ENCODE results near the gene CNTNAP5. TPM values are rescaled to one million over a fixed set of nuclear protein-coding genes. Genes with fewer than 3 reads are reported as not detected.

CNTNAP5 gene
- total RNA-seq, 1 experiment from 2014 or later: not detected

DNA sequence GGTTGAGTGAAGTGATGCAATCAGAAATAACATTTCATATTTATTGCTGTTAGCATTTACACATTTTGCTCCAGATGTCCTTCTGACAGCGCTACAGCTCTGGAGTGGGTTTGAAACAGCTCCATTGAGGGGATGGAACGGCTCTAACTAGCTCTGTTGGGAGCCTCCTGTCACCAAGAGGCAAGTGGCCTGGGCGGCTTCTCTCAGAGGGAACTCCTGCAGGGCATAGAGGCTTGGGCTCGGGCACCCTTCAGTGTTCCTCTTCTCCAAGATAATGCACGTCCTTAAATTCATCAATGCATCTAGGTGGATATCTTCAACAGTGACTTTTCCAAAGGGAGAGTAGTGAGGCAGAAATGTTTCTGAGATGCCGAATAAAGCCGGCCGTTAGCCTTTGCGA lies 122.5 kb downstream of the CNTNAP5 start:
- ChIA-PET CTCF (no interaction called here), POLR2A (ENCODE audit: low non-redundant PET) (no interaction called here)
- no peak for DNase-seq (ENCODE audit: low spot score)
- H3K27me3 ChIP-seq (replicated peaks; ENCODE audit: insufficient read depth, low read depth, low read length, poor library complexity): no peaks in the 10 kb centered on the region
- H3K4me3 ChIP-seq (ENCODE audit: low read depth, low read length, poor library complexity, severe bottlenecking): no peak overlapping the region
- no peak overlapping the region for H3K27ac ChIP-seq (ENCODE audit: low read depth, low read length, poor library complexity, severe bottlenecking)
- no peak for TF ChIP-seq EZH2 (IDR thresholded peaks at IDR 0.05; ENCODE audit: borderline replicate concordance, low read depth, low read length, poor library complexity, severe bottlenecking)
- TF ChIP-seq, protein P1, sequence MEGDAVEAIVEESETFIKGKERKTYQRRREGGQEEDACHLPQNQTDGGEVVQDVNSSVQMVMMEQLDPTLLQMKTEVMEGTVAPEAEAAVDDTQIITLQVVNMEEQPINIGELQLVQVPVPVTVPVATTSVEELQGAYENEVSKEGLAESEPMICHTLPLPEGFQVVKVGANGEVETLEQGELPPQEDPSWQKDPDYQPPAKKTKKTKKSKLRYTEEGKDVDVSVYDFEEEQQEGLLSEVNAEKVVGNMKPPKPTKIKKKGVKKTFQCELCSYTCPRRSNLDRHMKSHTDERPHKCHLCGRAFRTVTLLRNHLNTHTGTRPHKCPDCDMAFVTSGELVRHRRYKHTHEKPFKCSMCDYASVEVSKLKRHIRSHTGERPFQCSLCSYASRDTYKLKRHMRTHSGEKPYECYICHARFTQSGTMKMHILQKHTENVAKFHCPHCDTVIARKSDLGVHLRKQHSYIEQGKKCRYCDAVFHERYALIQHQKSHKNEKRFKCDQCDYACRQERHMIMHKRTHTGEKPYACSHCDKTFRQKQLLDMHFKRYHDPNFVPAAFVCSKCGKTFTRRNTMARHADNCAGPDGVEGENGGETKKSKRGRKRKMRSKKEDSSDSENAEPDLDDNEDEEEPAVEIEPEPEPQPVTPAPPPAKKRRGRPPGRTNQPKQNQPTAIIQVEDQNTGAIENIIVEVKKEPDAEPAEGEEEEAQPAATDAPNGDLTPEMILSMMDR (conservative IDR thresholded peaks at IDR 0.05; ENCODE audit: low read depth, low read length): no peak
- no peaks in the 10 kb centered on the region for H3K36me3 ChIP-seq (ENCODE audit: insufficient read depth, low read length, poor library complexity, severe bottlenecking)
- no peaks in the 10 kb centered on the region for H3K9me3 ChIP-seq (ENCODE audit: low read depth, low read length, poor library complexity, severe bottlenecking)
- intact Hi-C loops (cut with micrococcal nuclease; ENCODE audit: unreplicated experiment): no loop called here
- H3K4me1 ChIP-seq (ENCODE audit: insufficient read depth, low read length, poor library complexity, severe bottlenecking): no peaks in the 10 kb centered on the region
- BruUV-seq (replicated peaks): no TSS peak

DNA sequence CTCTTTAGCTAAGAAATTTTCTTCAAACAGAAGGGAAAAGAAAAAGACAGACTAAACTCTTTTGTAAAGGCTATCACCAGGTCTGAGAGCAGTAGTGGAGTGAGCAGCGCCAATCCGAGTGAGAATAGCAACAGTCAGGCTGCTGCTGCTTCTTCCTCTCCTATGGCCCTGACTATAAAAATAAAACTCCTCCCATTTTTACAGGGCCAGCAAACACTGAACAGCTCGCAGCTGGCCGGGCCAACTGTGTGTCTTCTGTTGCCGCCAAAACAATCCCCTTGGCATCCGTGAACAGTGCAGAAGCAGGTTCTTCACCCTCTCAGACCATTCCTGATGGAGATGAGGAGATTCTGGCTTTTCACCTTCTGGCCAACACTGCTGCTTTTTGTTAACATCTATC lies 124.5 kb downstream of the CNTNAP5 start:
- no peak for DNase-seq (ENCODE audit: low spot score)
- TF ChIP-seq EZH2 (IDR thresholded peaks at IDR 0.05; ENCODE audit: borderline replicate concordance, low read depth, low read length, poor library complexity, severe bottlenecking): no peak
- TF ChIP-seq, protein P1 (conservative IDR thresholded peaks at IDR 0.05; ENCODE audit: low read depth, low read length): no peak
- intact Hi-C loops (cut with micrococcal nuclease; ENCODE audit: unreplicated experiment): no loop called here
- no peaks in the 10 kb centered on the region for H3K27me3 ChIP-seq (replicated peaks; ENCODE audit: insufficient read depth, low read depth, low read length, poor library complexity)
- BruUV-seq (replicated peaks): no TSS peak
- no peaks in the 10 kb centered on the region for H3K4me1 ChIP-seq (ENCODE audit: insufficient read depth, low read length, poor library complexity, severe bottlenecking)
- no peaks in the 10 kb centered on the region for H3K36me3 ChIP-seq (ENCODE audit: insufficient read depth, low read length, poor library complexity, severe bottlenecking)
- H3K9me3 ChIP-seq (ENCODE audit: low read depth, low read length, poor library complexity, severe bottlenecking): no peaks in the 10 kb centered on the region
- POLR2A ChIA-PET (ENCODE audit: low non-redundant PET): no interaction called here
- no peak overlapping the region for H3K27ac ChIP-seq (ENCODE audit: low read depth, low read length, poor library complexity, severe bottlenecking)
- no peak overlapping the region for H3K4me3 ChIP-seq (ENCODE audit: low read depth, low read length, poor library complexity, severe bottlenecking)
- CTCF ChIA-PET: no interaction called here

DNA sequence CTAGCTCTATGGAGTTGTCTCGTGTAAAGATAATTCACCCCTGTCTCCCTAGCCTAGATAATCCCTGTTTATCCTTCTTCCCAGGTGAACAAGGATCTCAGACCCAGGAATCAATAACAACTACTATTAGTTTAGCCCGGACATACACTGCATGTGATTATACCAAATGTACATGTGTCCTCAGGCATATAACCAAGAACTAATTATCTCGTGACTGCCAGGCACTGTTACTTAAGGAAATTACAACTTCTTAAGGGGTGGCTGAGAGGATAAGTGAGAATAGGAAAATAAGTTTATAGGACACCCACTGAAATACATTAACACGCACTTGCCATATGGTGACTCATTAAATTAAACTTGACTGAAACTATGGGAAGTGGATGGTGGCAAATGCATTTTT lies 126.6 kb downstream of the CNTNAP5 start:
- ChIA-PET POLR2A (ENCODE audit: low non-redundant PET) (no interaction called here), CTCF (no interaction called here)
- Histone ChIP-seq H3K4me1 (ENCODE audit: insufficient read depth, low read length, poor library complexity, severe bottlenecking) (no peaks in the 10 kb centered on the region), H3K4me3 (ENCODE audit: low read depth, low read length, poor library complexity, severe bottlenecking) (no peak overlapping the region), H3K9me3 (ENCODE audit: low read depth, low read length, poor library complexity, severe bottlenecking) (no peaks in the 10 kb centered on the region), H3K27ac (ENCODE audit: low read depth, low read length, poor library complexity, severe bottlenecking) (no peak overlapping the region), H3K36me3 (ENCODE audit: insufficient read depth, low read length, poor library complexity, severe bottlenecking) (no peaks in the 10 kb centered on the region), H3K27me3 (replicated peaks; ENCODE audit: insufficient read depth, low read depth, low read length, poor library complexity) (no peaks in the 10 kb centered on the region)
- BruUV-seq (replicated peaks): no TSS peak
- TF ChIP-seq, protein P1 (conservative IDR thresholded peaks at IDR 0.05; ENCODE audit: low read depth, low read length): no peak
- TF ChIP-seq EZH2 (IDR thresholded peaks at IDR 0.05; ENCODE audit: borderline replicate concordance, low read depth, low read length, poor library complexity, severe bottlenecking): no peak
- no peak for DNase-seq (ENCODE audit: low spot score)
- intact Hi-C loops (cut with micrococcal nuclease; ENCODE audit: unreplicated experiment): no loop called here
